H1 (cell line): ENCODE measurements around the gene PITPNB.

Experiments used
- CEBPB ChIP-seq: IDR thresholded peaks from 2 replicates; pipeline ENCODE4 v1.6.1; 2012; ENCODE audit warnings: low read depth, low read length
- JUN ChIP-seq: IDR thresholded peaks from 2 replicates; pipeline ENCODE4 v1.6.1; 2011; ENCODE audit warnings: low read depth, mild to moderate bottlenecking, improper control_type of control experiment, low read length
- TCF12 ChIP-seq: IDR thresholded peaks from 2 replicates; pipeline ENCODE4 v1.6.1; 2011; ENCODE audit warnings: low read depth, mild to moderate bottlenecking, low read length
- TF ChIP-seq, protein P1 (sequence below), 3 experiments: IDR thresholded peaks; 1 replicate in 2 of 3; 2 replicates in 1 of 3; pipeline versions ENCODE4 v1.5.1 to v1.6.1; 2011; ENCODE audit warnings: low read length in 3 of 3, mild to moderate bottlenecking in 3 of 3, inconsistent platforms in 2 of 3, low read depth in 1 of 3, moderate library complexity in 1 of 3; ENCODE audit not compliant: insufficient read depth in 1 of 3; ENCODE audit errors: control extremely low read depth in 1 of 3

DNA sequence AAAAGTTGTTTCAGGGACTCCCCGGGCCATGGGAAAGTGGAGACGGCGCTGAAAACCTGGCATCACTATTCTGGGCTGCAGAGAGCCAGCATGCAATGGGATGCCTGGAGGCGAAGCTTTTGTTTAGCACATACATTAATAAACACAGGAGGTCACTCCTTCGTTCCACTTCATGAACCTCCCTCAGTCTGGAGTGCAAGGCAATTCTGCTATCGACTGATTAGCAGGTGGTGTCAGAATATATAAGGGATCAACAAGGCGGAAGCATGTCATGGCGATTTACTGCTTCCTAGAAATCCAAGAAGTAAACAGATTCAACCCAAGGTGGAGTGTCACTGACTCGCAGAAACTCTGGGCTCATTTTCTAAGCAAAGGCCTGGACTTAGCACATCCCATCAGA is 72.1 kb downstream of the PITPNB start:
- no peak for TF ChIP-seq CEBPB
- no peak for TF ChIP-seq TCF12
- TF ChIP-seq, protein P1, sequence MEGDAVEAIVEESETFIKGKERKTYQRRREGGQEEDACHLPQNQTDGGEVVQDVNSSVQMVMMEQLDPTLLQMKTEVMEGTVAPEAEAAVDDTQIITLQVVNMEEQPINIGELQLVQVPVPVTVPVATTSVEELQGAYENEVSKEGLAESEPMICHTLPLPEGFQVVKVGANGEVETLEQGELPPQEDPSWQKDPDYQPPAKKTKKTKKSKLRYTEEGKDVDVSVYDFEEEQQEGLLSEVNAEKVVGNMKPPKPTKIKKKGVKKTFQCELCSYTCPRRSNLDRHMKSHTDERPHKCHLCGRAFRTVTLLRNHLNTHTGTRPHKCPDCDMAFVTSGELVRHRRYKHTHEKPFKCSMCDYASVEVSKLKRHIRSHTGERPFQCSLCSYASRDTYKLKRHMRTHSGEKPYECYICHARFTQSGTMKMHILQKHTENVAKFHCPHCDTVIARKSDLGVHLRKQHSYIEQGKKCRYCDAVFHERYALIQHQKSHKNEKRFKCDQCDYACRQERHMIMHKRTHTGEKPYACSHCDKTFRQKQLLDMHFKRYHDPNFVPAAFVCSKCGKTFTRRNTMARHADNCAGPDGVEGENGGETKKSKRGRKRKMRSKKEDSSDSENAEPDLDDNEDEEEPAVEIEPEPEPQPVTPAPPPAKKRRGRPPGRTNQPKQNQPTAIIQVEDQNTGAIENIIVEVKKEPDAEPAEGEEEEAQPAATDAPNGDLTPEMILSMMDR (IDR thresholded peaks at IDR 0.05; ENCODE audit: control extremely low read depth in 1 of 3, insufficient read depth in 1 of 3, low read depth in 1 of 3, low read length in 3 of 3), result no peak
- TF ChIP-seq JUN, result no peak
